GM19468 (cell line): ENCODE data around the gene CCNB1IP1.
A peak's percentile ranks its signal among the peaks of the same experiment; 100 is the strongest.
"Not testable (repeated sequence)": the region's sequence is repeated elsewhere in the genome, so short reads cannot be mapped to it uniquely, and the experiment has no call there.

ENCODE experiments used
- ATAC-seq: cut with Tn5 transposase; IDR thresholded peaks from one replicate; pipeline ENCODE4 v1.9.1; 2021; ENCODE audit warnings: mild to moderate bottlenecking, moderate library complexity, moderate number of reproducible peaks; ENCODE audit not compliant: unreplicated experiment; ENCODE audit errors: extremely low read depth

The CCNB1IP1 gene, protein sequence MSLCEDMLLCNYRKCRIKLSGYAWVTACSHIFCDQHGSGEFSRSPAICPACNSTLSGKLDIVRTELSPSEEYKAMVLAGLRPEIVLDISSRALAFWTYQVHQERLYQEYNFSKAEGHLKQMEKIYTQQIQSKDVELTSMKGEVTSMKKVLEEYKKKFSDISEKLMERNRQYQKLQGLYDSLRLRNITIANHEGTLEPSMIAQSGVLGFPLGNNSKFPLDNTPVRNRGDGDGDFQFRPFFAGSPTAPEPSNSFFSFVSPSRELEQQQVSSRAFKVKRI

GRCh38 chr14:20332788-20333493, at the start of gene CCNB1IP1:
CCNB1IP1 (minus strand) TSS chr14:20333279; CDS start chr14:20316523, 16,756 bp downstream.
- peak; percentile 86 for ATAC-seq

- ATAC-seq, result no peak
Observed at GRCh38 chr14:20382526-20382925, 49.4 kb upstream of the CCNB1IP1 start.

DNA sequence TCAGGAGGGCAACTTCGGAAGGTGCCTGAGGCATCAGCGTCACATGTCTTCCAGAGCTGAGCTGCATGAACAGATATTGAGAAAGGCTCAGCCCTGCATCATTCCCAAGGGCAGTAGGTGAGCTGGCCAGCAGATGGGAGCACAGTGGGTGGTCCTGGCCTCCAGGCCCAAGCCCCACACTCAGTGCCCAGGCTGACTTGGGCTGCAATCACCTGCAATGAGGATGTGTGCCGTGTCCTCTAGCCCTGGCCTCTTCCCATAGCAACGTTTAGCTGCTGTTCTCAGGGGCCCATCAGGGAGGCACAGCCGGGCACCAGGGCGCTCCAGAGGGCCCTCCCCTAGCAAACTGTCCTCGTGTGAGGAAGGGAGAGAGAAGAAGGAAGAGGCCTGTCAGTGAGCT, 48.3 kb upstream of the CCNB1IP1 start:
- ATAC-seq, result no peak

- no peak for ATAC-seq
Observed at GRCh38 chr14:20380681-20381080, 47.6 kb upstream of the CCNB1IP1 start.

GRCh38 chr14:20379743-20380142, 46.7 kb upstream of the CCNB1IP1 start:
- ATAC-seq, result no peak

DNA sequence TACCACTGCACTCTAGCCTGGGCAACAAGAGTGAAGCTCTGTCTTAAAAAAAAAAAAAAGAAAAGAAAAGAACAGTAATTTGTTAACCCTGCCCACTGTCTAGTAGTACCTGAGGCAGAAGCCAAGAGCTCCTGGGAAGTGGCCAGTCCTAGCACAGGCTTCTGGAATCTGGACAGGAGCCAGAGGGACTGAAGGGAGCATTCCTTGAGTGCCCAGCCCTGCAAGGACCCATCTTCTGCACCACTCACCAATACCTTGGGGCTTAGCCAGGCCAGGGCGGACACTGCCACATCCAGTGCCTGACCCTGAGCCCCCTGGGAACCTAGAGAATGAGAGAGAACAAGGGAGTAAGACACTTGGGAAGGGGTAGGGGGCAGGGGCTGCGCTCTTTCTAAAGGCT, 44.1 kb upstream of the CCNB1IP1 start:
- no peak for ATAC-seq

DNA sequence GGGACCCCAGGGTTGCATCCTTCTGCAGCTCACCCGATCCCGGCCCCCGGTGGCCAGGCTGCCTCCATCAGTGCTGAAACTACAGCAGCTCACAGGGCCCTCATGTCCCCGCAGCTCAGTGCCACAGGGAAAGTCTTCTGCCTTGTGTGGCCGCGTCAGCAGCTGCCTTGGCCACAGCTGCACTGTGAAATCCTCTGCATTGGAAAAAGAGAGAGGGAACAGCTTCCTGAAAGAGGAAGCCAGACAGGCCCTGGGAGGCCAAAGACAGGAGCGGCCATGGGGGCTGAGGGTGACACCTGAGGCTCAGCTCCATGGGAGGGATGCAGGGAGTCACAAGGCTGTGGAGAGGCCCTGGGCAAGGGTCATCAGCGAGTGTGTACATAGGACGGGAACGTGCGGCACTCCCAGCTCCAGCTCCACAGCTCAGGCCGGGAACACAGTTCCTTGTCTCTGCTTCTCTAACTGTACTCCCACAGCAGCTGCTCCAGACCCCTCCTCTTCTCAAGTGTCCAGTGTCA, 43.1 kb upstream of the CCNB1IP1 start:
- ATAC-seq, result no peak

DNA sequence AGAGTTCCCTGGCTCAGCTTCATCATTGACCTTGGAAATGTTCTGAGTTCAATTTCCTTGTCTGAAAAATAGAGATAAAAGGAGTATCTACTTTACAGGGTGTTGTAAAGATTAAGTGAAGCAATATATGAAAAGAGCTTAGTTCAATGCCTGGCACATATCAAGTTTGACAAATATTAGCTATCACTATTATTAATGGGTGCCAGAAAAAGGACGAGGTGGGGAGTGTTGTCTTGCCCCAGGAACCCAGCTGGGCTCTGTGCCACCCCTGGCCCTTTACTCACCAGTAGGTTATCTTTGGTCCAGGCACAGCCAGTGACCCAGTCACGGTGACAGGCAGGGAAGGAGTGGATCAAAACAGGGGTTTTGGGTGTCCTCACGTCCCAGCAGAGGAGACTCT, 42.4 kb upstream of the CCNB1IP1 start:
- ATAC-seq, result no peak

- no peak for ATAC-seq
Observed at GRCh38 chr14:20372796-20373195, 39.7 kb upstream of the CCNB1IP1 start.

- no peak for ATAC-seq
Observed at GRCh38 chr14:20365928-20366327, 32.8 kb upstream of the CCNB1IP1 start.

- ATAC-seq, result not testable (repeated sequence)
Observed at GRCh38 chr14:20358474-20358873, 25.4 kb upstream of the CCNB1IP1 start.

DNA sequence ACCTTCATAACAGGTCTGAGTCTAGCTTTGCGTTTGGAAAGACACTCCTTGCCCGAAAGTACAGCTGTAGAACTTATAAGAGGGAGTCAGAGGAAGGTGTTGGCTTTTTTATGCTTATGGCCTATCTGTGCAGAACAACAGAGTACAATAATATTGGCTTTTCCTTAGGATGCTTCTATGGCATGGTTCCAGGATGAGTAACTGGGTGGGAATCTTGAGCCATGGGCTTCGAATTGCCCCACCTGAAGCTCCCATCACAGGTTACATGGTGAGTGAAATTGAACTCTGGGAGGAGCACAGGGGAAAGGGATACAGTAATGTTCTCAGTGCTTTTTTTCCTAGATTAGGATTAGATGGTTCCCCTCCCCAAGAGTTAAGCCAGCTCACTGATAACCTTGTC, 23.3 kb upstream of the CCNB1IP1 start:
- ATAC-seq, result no peak

- no peak for ATAC-seq
Observed at GRCh38 chr14:20350860-20351259, 17.8 kb upstream of the CCNB1IP1 start.

DNA sequence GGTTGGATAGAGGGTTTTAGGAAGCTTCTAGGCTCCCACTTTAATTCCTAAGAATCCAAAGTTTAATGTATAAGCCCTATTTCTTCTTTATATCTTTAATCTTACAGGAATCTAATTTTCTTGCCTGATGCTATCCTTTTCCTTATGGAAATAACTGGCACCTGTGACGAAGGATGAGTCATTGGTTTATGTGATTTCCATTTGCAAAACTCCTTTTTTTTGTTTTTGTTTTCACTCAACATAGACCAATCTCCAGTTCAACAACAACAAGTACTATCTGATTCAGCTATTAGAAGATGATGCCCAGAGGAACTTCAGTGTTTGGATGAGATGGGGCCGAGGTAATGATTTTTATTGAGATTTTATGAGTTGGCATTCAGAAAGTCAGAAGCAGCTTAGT, 17.2 kb upstream of the CCNB1IP1 start:
- no peak for ATAC-seq

GRCh38 chr14:20347747-20348146, 14.7 kb upstream of the CCNB1IP1 start:
- ATAC-seq, result no peak

- ATAC-seq, result no peak
Observed at GRCh38 chr14:20346713-20347112, 13.6 kb upstream of the CCNB1IP1 start.

DNA sequence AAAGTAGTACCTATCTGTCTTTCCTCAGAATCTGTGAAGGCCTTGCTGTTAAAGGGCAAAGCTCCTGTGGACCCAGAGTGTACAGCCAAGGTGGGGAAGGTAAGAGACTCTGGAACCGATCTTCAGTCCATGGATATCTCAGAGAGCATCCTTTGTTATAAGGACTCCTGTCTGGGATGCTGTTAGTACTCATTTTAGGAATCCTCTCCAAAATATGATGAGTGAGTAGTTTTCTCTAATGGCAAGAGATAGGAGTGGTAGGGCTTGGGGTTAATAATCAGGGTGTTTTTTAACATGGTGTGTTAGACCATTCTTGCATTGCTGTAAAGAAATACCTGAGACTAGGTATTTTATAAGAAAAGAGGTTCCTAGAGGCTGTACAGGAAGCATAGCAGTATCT, 12.3 kb upstream of the CCNB1IP1 start:
- no peak for ATAC-seq

GRCh38 chr14:20343862-20344220, 10.8 kb upstream of the CCNB1IP1 start:
- ATAC-seq, result no peak

DNA sequence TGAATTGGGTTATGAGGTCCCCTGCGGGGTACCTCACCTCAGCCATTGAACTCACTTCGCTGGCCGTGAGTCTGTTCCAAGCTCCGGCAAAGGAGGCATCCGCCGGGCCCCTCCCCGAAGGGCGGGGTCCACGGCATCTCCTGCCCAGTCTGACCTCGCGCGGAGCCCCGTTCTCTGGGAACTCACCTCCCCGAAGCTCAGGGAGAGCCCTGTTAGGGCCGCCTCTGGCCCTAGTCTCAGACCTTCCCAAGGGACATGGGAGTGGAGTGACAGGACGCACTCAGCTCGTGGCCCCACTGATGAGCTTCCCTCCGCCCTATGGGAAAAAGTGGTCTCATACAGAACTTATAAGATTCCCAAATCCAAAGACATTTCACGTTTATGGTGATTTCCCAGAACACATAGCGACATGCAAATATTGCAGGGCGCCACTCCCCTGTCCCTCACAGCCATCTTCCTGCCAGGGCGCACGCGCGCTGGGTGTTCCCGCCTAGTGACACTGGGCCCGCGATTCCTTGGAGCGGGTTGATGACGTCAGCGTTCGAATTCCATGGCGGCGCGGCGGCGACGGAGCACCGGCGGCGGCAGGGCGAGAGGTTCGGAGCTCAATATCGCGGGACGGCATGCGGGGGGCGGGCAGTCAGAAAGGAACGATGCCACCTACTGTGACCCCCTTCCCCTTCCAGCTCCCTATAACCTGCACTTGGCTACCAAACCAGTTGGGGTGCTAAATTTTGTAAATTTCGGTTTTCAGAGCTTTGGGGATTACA, 10.2 kb upstream of the CCNB1IP1 start, which contains the start of gene PARP2:
Gene PARP2 (plus strand): TSS at position 544 of the 770 bp plus-strand sequence. CDS start 7 bp downstream, at position 551.
- ATAC-seq, result peak; percentile 82

GRCh38 chr14:20341646-20342045, 8.6 kb upstream of the CCNB1IP1 start:
- no peak for ATAC-seq

DNA sequence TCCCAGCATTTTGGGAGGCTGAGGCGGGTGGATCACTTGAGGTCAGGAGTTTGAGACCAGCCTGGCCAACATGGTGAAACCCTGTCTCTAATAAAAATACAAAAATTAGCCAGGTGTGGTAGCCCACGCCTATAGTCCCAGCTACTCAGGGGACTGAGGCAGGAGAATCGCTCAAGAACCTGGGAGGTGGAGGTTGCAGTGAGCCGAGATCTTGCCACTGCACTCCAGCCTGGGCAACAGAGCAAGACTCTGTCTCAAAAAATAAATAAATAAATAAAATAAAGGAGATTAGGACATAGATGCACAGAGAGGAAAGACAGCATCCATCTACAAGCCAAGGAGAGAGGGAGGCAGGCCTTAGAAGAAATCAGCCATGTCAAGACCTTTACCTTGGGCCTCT, 8.0 kb upstream of the CCNB1IP1 start:
- not testable (repeated sequence) for ATAC-seq
